Stomach smooth muscle (tissue), 2 donors: ENCODE results near the gene P3H4.
A peak's percentile ranks its signal among the peaks of the same experiment; 100 is the strongest.

Source experiments
- H3K27ac ChIP-seq: one replicate; pipeline ENCODE4 v1.7.0; 2013; ENCODE audit warnings: mild to moderate bottlenecking, low read length, inconsistent platforms
- H3K27me3 ChIP-seq, 2 donors: one replicate each; pipeline ENCODE4 v1.7.0; 2013; ENCODE audit warnings: low read length in 2 of 2; ENCODE audit not compliant: insufficient read depth in 2 of 2, control insufficient read depth in 1 of 2
- H3K36me3 ChIP-seq, 2 donors: one replicate each; pipeline ENCODE4 v1.7.0; 2013; ENCODE audit warnings: low read length in 2 of 2; ENCODE audit not compliant: control insufficient read depth in 2 of 2, insufficient read depth in 2 of 2
- H3K4me1 ChIP-seq: one replicate; pipeline ENCODE4 v1.7.0; 2013; ENCODE audit warnings: low read length; ENCODE audit not compliant: control insufficient read depth, insufficient read depth
- H3K4me3 ChIP-seq, 2 donors: one replicate each; pipeline ENCODE4 v1.7.0; 2013; ENCODE audit warnings: low read length in 2 of 2
- H3K9ac ChIP-seq, 2 donors: one replicate each; pipeline ENCODE4 v1.7.0; 2013; ENCODE audit warnings: low read length in 2 of 2, mild to moderate bottlenecking in 1 of 2
- H3K9me3 ChIP-seq, 2 donors: one replicate each; pipeline ENCODE4 v1.7.0; 2013; ENCODE audit warnings: low read length in 2 of 2; ENCODE audit not compliant: control insufficient read depth in 2 of 2
- donor health status: healthy.
- donor health status: Pancreatic carcinoma.

P3H4 gene

DNA sequence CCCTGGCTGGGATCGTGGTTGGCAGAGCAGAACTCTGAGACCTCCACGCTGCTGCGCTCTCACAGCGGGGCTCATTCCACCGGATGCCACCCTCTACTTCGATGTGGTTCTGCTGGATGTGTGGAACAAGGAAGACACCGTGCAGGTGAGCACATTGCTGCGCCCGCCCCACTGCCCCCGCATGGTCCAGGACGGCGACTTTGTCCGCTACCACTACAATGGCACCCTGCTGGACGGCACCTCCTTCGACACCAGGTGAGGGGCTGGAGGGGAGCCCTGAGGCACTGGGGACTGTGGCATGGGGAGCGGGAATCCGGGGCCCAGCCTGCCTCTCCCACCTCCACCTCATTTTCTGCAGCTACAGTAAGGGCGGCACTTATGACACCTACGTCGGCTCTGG is 6.3 kb upstream of the P3H4 start:
- H3K36me3 ChIP-seq: no peaks in the 10 kb centered on the region
- H3K9ac ChIP-seq: no peak overlapping the region
- no peak overlapping the region for H3K4me3 ChIP-seq
- H3K27me3 ChIP-seq: no peaks in the 10 kb centered on the region
- no peak overlapping the region for H3K27ac ChIP-seq
- no peaks in the 10 kb centered on the region for H3K9me3 ChIP-seq
- peaks cover 10% of the 10 kb centered on the region for H3K4me1 ChIP-seq

DNA sequence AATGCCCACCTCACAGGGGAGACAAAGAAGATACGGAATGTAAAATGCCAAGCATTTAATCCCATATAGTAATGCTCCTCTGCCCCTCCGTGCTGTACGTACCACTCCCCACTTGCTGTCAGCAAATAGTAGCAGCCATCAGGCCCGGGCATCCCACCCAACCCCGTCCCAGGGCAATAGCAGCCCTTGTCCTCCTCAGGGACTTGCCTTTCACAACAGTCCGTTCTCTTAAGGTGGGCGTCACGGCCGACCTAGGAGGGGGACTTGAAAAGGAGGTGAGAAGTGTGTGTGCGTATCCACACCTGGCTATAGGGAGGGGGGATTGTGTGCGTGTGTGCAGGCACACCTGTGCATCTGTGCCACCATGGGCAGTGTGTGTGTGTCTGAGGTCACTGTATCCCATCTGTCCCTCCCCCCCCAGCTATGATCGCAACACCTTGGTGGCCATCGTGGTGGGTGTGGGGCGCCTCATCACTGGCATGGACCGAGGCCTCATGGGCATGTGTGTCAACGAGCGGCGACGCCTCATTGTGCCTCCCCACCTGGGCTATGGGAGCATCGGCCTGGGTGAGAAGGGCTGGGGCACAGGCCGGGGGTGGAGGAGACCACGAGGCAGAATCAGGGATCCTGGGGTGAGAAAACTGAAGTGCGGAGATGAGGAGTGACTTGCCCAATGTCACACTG is 5.0 kb upstream of the P3H4 start:
- Histone ChIP-seq H3K27me3 (no peaks in the 10 kb centered on the region), H3K4me1 (peaks cover 22% of the 10 kb centered on the region), H3K9me3 (no peaks in the 10 kb centered on the region), H3K4me3 (no peak overlapping the region), H3K36me3 (no peaks in the 10 kb centered on the region), H3K27ac (no peak overlapping the region), H3K9ac (no peak overlapping the region)

DNA sequence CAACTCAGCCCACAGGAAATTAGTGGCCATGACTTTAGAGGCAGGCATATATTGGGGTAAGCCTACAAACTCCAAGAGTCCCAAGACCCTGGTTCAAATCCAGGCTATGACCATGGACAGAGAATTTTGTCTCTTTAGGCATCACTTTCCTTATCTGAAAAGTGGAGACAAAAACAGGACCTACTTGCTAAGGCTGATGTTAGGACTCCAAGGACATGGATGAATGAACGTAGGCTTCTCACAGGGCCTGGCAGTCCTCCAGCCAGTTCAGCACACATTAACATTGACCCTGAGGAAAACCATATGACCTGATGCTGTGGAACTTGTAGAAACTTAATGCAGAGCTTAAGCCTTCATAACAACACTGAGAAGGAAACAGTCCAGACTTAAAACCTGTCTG is 2.4 kb upstream of the P3H4 start:
- no peaks in the 10 kb centered on the region for H3K9me3 ChIP-seq
- no peaks in the 10 kb centered on the region for H3K36me3 ChIP-seq
- no peaks in the 10 kb centered on the region for H3K27me3 ChIP-seq
- H3K9ac ChIP-seq: no peak overlapping the region
- H3K27ac ChIP-seq: peak overlapping the region; percentile 55
- H3K4me1 ChIP-seq: peaks cover 40% of the 10 kb centered on the region
- H3K4me3 ChIP-seq: no peak overlapping the region

DNA sequence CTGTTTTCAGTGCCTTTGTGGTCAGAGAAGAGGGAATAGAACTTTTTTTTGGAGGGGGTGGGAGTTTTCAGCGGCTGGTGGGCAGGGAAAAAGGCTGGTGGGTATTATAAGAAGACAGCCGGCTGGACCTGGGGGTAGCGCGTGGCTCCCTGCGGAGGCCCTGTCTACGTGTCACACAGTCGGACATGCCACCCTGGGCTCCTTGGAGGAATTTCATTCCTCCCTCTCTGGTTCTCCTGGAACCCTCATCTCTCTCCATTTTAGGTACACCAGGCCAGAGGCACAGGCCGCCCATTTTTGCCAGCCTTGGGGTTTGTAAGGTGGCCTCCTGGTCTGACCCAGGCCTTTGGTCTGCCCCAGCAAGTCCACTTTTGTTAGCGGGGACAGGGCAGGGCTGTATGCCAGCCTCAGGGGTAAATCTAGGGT is 2.0 kb upstream of the P3H4 start:
- no peaks in the 10 kb centered on the region for H3K27me3 ChIP-seq
- peak overlapping the region; percentile 66 to 68 for H3K9ac ChIP-seq
- no peaks in the 10 kb centered on the region for H3K36me3 ChIP-seq
- H3K4me1 ChIP-seq: peaks cover 40% of the 10 kb centered on the region
- peak overlapping the region; percentile 85 to 87 for H3K4me3 ChIP-seq
- peak overlapping the region; percentile 55 for H3K27ac ChIP-seq
- no peaks in the 10 kb centered on the region for H3K9me3 ChIP-seq

DNA sequence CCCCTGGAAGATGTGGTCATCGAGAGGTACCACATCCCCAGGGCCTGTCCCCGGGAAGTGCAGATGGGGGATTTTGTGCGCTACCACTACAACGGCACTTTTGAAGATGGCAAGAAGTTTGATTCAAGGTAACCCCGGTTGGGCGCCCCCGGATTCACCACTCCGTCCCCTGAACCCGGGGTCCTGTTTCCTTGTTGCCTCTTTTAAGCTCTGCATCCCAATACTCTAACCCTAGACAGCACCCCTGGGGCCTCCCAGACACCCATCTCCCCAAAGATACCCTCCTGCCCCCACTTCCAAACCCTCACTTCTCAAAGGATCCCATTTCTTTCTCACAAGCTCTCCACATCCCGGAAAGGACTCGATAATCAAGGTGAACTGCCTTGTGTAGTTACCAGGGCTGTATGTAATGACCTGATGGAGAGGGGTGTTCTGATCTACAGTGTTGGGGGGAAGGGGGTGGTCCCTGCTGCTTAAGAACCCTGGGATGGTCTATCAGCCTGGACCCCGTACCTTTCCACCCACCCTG is 1.5 kb upstream of the P3H4 start:
- Histone ChIP-seq H3K36me3 (no peaks in the 10 kb centered on the region), H3K9me3 (no peaks in the 10 kb centered on the region), H3K27ac (peak overlapping the region; percentile 55), H3K4me3 (peak overlapping the region; percentile 85 to 87), H3K27me3 (no peaks in the 10 kb centered on the region), H3K4me1 (peaks cover 40% of the 10 kb centered on the region), H3K9ac (peak overlapping the region; percentile 66 to 68)

DNA sequence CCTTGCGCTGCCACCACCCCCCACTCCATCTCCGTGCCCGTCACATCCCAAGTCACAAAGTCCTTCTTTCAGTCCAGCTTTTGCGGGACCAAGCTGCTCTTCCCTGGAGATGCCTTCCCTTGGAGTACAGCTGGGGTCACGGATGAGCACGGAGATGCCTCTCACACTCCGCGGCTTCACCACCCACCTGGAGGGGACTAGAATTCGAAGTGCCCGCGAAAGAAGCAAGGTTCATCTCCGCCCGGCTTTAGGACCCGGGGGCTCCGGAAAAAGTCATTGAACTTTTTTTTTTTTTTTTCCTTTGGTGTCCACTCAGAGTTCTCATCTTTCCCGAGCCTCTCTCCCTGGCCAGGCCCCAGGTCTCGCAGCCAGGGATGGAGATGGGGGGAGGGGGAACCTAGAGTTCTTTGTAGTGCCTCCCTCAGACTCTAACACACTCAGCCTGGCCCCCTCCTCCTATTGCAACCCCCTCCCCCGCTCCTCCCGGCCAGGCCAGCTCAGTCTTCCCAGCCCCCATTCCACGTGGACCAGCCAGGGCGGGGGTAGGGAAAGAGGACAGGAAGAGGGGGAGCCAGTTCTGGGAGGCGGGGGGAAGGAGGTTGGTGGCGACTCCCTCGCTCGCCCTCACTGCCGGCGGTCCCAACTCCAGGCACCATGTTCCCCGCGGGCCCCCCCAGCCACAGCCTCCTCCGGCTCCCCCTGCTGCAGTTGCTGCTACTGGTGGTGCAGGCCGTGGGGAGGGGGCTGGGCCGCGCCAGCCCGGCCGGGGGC is 817 bp upstream of the P3H4 start, which contains the start of gene FKBP10:
Gene FKBP10, plus strand, starts transcription at position 624 of the 771 bp plus-strand sequence. Its CDS starts 31 bp downstream, at position 655.
- Histone ChIP-seq H3K27ac (peak within 1 kb of the TSS; percentile 55), H3K36me3 (peaks cover 0 to 2% of the 10 kb centered on the region in 2 donors), H3K9ac (peak within 1 kb of the TSS; percentile 66 to 68), H3K4me1 (peaks cover 40% of the 10 kb centered on the region), H3K4me3 (peak within 1 kb of the TSS; percentile 85 to 87), H3K9me3 (no peaks in the 10 kb centered on the region), H3K27me3 (no peaks in the 10 kb centered on the region)

DNA sequence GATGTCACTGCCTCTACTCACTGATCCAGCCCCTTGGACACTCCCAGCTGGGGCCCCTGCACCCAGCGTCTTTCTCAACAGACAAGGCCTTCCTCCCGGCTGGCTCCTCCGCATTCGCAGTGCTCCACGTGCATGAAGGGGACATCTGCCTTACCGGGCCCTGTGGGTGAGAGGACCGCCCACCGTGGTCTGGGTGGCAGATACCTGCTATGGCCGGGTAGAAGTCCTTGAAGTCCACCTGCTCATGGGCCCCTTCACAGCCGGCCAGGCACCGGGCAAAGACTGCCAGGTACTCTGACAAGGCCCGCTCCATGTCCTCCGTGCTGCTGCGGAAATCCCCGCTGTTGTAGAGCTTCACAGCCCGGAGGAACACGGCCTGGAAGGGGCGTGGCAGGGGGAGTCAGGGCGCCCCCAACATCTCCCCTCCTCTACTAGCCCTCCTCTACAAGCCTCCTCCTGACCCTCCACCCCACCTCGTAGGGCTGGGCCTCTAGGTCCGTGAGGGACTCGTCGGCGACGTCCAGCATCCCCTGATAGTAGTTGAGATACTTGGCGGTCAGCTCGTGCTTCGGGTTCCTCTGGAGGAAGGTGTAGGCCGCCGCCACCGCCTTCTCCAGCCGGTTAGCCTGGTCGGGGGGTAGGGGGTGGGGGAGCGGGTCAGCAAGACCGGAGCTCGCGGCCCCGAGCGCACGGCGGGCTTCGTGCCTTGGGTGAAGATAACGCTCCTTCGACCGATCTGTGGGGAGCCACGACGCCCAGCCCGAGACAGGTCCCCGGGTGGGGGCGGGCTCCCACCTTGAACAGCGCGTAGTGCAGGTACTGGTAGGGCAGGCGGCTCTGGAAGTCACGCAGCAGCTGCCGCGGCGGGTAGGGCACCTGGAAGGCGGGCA is 845 bp downstream of the P3H4 start:
- peak overlapping the region; percentile 41 for H3K27ac ChIP-seq
- H3K27me3 ChIP-seq: no peaks in the 10 kb centered on the region
- peak overlapping the region; percentile 85 to 87 for H3K4me3 ChIP-seq
- H3K4me1 ChIP-seq: peaks cover 40% of the 10 kb centered on the region
- H3K9me3 ChIP-seq: no peaks in the 10 kb centered on the region
- H3K9ac ChIP-seq: peak overlapping the region; percentile 68 to 79
- peaks cover 0 to 8% of the 10 kb centered on the region in 2 donors for H3K36me3 ChIP-seq

DNA sequence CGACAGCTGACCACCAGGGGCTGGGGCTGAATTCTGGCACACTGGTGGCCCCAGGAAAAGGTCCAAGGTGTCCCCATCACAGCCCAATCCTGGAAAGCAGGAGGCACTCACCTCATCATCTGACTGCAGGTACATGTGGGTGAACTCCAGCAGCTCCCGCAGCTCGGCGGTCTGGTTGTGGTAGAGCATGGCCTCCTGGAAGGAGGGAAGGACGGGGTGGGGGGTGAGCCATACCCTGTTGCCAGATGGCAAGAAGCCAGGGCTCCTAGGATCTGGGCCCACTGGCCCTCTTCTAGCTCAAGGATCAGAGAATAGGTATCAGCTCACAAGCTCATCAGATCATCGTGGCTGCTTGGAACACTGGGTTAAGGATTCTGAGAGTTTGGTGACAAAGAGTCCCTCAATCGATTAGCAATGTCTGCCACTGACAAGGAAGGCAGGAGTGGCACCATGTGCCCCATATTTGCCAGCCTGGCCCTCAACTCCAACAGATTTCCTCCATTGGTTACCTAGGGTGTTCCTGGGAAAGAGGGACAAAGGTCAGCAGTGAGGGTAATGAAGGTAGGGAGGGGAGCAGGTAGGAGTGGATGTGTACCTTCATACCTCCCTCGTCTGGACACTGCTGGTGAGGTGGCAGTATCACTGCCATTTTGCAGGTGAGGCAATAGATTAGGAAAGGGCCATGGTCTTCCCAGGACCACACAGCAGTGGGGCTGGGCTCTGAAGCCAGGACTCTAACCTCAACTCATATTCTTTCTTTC is 4.9 kb downstream of the P3H4 start:
- Histone ChIP-seq H3K27ac (no peak overlapping the region), H3K36me3 (peaks cover 0 to 8% of the 10 kb centered on the region in 2 donors), H3K27me3 (no peaks in the 10 kb centered on the region), H3K4me3 (no peak overlapping the region), H3K4me1 (peaks cover 19% of the 10 kb centered on the region), H3K9ac (no peak overlapping the region), H3K9me3 (no peaks in the 10 kb centered on the region)

DNA sequence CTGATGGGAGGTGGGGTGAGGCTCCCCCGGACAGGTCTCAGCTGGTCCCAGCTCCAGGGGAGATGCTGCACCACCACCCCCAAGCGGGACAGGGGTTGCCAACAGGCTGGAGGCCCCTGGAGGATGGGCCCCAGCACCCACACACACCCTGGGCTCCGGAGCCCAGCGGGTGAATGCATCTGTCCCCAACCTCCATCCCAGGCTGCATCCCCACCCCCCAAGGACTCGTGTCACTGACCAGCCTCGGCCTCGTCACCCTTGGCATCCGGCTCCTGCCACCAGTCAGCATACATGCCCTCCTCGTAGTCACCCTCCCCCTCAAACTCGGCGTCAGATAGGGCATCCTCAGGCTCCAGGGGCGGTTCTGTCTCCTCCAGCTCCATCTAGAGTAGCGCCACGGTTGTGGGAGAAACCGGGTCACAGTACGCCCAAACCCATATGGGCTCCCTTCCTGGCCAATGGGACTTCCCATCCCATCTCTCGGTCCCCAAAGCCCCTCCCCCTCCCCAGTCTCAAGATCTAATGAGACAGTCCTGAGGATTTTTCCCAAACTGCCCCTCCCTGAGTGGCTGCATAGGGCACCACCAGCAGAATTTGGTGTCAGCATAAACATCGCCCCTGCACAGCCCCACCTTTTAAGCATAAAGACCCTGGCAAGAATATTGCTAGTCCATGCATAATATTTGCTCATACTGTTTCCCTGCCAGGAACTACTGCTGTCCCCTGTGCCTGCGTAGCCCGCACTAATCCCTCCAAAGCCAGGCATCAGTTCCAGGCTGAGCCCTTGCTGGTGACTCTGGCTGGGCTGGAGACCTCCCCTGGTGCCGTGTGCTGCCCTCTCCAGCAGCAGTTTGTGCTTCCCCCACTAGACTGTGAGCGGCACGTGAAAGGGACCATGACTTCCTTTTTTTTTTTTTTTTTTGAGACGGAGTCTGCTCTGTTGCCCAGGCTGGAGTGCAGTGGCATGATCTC is 8.4 kb downstream of the P3H4 start:
- no peak overlapping the region for H3K27ac ChIP-seq
- no peak overlapping the region for H3K4me3 ChIP-seq
- H3K9ac ChIP-seq: no peak overlapping the region
- peaks cover 0 to 6% of the 10 kb centered on the region in 2 donors for H3K27me3 ChIP-seq
- peaks cover 9% of the 10 kb centered on the region for H3K4me1 ChIP-seq
- H3K36me3 ChIP-seq: peaks cover 0 to 8% of the 10 kb centered on the region in 2 donors
- no peaks in the 10 kb centered on the region for H3K9me3 ChIP-seq
